Adrenal gland (tissue), 5 donors: ENCODE measurements around the gene ARID5B.

ENCODE experiments used
- POLR2A ChIP-seq, 2 donors: fragments of 450-650 bp; IDR thresholded peaks; one replicate each; pipeline ENCODE4 v1.6.1; 2017; ENCODE audit warnings: antibody characterized with exemption in 2 of 2, mild to moderate bottlenecking in 2 of 2, moderate library complexity in 1 of 2
- TF ChIP-seq, protein P1 (sequence below), 6 experiments: fragments of 450-650 bp in 4 of 6; fragments of 200-600 bp in 2 of 6; sonication (generic) in 1 of 6; IDR thresholded peaks; 1 replicate in 5 of 6; 2 replicates in 1 of 6; pipeline versions ENCODE4 v1.5.1 to v1.8.0; 2016 to 2021; ENCODE audit warnings: antibody characterized with exemption in 6 of 6, mild to moderate bottlenecking in 2 of 6, moderate library complexity in 1 of 6
- donor health status: DM: no; HTN: no; CAD: no.

DNA sequence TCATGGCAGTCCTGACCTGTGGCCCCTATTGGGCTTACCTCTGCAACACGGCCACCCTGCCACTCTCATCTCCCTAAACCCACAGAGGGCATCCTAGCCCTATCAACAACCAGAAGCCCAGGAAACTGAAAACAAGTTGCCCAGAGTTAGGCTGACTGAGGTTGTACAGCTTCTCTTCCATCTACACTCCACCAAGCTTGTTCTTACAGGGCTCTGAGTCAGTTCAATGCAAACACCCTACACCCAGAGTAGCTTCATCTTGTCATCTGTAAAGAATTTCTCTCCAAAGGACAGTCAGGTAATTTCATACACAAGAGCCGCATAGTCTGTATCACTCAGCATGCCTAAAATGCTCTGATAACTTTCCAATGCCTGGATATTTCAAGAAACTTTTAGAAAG is 175.4 kb downstream of the ARID5B start:
- TF ChIP-seq, protein P1, sequence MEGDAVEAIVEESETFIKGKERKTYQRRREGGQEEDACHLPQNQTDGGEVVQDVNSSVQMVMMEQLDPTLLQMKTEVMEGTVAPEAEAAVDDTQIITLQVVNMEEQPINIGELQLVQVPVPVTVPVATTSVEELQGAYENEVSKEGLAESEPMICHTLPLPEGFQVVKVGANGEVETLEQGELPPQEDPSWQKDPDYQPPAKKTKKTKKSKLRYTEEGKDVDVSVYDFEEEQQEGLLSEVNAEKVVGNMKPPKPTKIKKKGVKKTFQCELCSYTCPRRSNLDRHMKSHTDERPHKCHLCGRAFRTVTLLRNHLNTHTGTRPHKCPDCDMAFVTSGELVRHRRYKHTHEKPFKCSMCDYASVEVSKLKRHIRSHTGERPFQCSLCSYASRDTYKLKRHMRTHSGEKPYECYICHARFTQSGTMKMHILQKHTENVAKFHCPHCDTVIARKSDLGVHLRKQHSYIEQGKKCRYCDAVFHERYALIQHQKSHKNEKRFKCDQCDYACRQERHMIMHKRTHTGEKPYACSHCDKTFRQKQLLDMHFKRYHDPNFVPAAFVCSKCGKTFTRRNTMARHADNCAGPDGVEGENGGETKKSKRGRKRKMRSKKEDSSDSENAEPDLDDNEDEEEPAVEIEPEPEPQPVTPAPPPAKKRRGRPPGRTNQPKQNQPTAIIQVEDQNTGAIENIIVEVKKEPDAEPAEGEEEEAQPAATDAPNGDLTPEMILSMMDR (IDR thresholded peaks at IDR 0.05): no peak
- TF ChIP-seq POLR2A (IDR thresholded peaks at IDR 0.05): no peak
